ENCODE data around the gene NKPD1.

- TF ChIP-seq ZNF12 (CRISPR knock-in tag; IDR thresholded peaks at IDR 0.05) (no peak), KHSRP (IDR thresholded peaks at IDR 0.05) (no peak), PRDM10 (IDR thresholded peaks at IDR 0.05; ENCODE audit: partially characterized antibody) (no peak), CTCF (IDR thresholded peaks at IDR 0.05 in 2 of 3, conservative IDR thresholded peaks at IDR 0.05 in 1 of 3; ENCODE audit: insufficient read depth in 2 of 3, low read depth in 1 of 3, low read length in 3 of 3) (no peak)
Observed at GRCh38 chr19:45123440-45123850, 37.3 kb downstream of the NKPD1 start.

All from K562 (cell line).